ENCODE data around the gene C4A.
"Not testable (repeated sequence)": the region's sequence is repeated elsewhere in the genome, so short reads cannot be mapped to it uniquely, and the experiment has no call there.

DNA sequence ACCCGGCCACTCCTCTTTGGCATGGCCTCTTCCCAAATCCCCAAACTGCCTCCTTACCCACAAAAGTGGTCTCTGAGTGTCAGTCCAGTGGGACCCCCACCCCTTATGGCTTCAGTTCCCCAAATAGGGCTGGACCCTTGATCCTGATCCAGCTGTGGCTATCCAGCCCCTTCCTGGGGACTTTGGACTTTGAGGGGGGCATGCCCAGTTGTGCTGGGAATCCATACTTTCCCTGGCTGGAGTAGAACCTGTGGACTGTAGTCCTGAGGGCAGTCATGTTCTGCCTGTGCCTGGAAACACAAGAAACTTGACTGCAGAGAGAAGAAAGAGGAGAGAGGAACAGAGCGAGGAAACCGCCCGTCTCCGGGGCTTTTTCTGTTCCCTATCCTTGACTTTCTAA is 55.3 kb downstream of the C4A start:
- TF ChIP-seq, protein P1, sequence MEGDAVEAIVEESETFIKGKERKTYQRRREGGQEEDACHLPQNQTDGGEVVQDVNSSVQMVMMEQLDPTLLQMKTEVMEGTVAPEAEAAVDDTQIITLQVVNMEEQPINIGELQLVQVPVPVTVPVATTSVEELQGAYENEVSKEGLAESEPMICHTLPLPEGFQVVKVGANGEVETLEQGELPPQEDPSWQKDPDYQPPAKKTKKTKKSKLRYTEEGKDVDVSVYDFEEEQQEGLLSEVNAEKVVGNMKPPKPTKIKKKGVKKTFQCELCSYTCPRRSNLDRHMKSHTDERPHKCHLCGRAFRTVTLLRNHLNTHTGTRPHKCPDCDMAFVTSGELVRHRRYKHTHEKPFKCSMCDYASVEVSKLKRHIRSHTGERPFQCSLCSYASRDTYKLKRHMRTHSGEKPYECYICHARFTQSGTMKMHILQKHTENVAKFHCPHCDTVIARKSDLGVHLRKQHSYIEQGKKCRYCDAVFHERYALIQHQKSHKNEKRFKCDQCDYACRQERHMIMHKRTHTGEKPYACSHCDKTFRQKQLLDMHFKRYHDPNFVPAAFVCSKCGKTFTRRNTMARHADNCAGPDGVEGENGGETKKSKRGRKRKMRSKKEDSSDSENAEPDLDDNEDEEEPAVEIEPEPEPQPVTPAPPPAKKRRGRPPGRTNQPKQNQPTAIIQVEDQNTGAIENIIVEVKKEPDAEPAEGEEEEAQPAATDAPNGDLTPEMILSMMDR (IDR thresholded peaks at IDR 0.05): not testable (repeated sequence)
- TF ChIP-seq EP300, POLR2A, POLR2AphosphoS5 (IDR thresholded peaks at IDR 0.05): not testable (repeated sequence)

Measured in suprapubic skin (tissue), 4 donors.